ENCODE results near the gene CCNE1. TPM values are rescaled to one million over a fixed set of nuclear protein-coding genes. Genes with fewer than 3 reads are reported as not detected.

The CCNE1 gene
- total RNA-seq, 1 donor from 2014 or later, result 6.4 TPM

- TF ChIP-seq, protein P1, sequence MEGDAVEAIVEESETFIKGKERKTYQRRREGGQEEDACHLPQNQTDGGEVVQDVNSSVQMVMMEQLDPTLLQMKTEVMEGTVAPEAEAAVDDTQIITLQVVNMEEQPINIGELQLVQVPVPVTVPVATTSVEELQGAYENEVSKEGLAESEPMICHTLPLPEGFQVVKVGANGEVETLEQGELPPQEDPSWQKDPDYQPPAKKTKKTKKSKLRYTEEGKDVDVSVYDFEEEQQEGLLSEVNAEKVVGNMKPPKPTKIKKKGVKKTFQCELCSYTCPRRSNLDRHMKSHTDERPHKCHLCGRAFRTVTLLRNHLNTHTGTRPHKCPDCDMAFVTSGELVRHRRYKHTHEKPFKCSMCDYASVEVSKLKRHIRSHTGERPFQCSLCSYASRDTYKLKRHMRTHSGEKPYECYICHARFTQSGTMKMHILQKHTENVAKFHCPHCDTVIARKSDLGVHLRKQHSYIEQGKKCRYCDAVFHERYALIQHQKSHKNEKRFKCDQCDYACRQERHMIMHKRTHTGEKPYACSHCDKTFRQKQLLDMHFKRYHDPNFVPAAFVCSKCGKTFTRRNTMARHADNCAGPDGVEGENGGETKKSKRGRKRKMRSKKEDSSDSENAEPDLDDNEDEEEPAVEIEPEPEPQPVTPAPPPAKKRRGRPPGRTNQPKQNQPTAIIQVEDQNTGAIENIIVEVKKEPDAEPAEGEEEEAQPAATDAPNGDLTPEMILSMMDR (IDR thresholded peaks at IDR 0.05; ENCODE audit: partially characterized antibody, unreplicated experiment), result no peak
- peaks cover 2% of the 10 kb centered on the region for H3K4me1 Mint-ChIP-seq (ENCODE audit: low read depth, unreplicated experiment)
- H3K9me3 Mint-ChIP-seq (ENCODE audit: unreplicated experiment), result peaks cover 8% of the 10 kb centered on the region
- H3K4me3 Mint-ChIP-seq (ENCODE audit: unreplicated experiment), result no peak overlapping the region
- no peak overlapping the region for H3K27ac Mint-ChIP-seq (ENCODE audit: unreplicated experiment)
- no peak for DNase-seq
- no peaks in the 10 kb centered on the region for H3K36me3 Mint-ChIP-seq (ENCODE audit: unreplicated experiment)
- H3K27me3 Mint-ChIP-seq (ENCODE audit: unreplicated experiment), result peaks cover 7% of the 10 kb centered on the region
These were observed 44.6 kb upstream of the CCNE1 start for GRCh38 chr19:29767039-29767735.

DNA sequence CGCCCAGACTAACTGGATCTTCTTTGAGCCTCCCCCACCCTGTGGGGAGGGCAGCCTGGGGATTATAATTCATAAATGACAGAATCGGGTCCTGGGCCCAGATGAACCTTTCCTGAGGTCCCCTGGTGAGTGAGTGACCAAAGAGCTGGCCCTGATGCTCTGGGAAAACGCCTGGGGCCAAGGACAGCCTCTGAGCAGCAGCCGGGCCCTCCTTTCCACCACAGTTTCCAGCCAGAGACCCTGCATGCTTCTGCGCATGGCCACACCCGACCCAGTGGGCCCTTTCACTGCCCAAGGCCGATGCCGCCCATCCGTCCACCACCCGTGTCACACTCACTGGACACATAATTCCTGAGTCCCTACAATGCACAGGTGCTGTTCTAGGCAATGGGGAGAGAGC, 43.6 kb upstream of the CCNE1 start:
- H3K27ac Mint-ChIP-seq (ENCODE audit: unreplicated experiment), result no peak overlapping the region
- H3K9me3 Mint-ChIP-seq (ENCODE audit: unreplicated experiment), result peaks cover 8% of the 10 kb centered on the region
- H3K36me3 Mint-ChIP-seq (ENCODE audit: unreplicated experiment), result no peaks in the 10 kb centered on the region
- TF ChIP-seq, protein P1 (IDR thresholded peaks at IDR 0.05; ENCODE audit: partially characterized antibody, unreplicated experiment), result no peak
- H3K4me3 Mint-ChIP-seq (ENCODE audit: unreplicated experiment), result no peak overlapping the region
- DNase-seq, result no peak
- peaks cover 2% of the 10 kb centered on the region for H3K4me1 Mint-ChIP-seq (ENCODE audit: low read depth, unreplicated experiment)
- peaks cover 8% of the 10 kb centered on the region for H3K27me3 Mint-ChIP-seq (ENCODE audit: unreplicated experiment)

DNA sequence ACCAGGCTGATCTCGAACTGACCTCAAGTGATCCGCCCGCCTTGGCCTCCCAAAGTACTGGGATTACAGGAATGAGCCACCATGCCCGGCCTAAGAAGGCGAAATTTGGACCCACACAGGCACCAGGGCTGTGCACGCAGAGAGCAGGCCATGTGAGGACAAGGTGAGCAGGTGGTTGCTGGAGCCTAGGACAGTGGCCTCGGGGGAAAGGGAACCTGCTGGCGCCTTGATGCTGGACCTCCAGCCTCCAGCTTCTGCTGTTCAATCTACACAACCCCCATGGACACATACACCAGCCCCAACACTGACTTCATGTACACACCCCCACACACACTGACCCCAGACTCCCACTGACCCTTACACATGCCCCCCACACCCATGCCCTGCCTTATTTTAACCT, 41.8 kb upstream of the CCNE1 start:
- H3K27ac Mint-ChIP-seq (ENCODE audit: unreplicated experiment), result no peak overlapping the region
- DNase-seq, result no peak
- TF ChIP-seq, protein P1 (IDR thresholded peaks at IDR 0.05; ENCODE audit: partially characterized antibody, unreplicated experiment), result no peak
- H3K27me3 Mint-ChIP-seq (ENCODE audit: unreplicated experiment), result peaks cover 9% of the 10 kb centered on the region
- no peaks in the 10 kb centered on the region for H3K36me3 Mint-ChIP-seq (ENCODE audit: unreplicated experiment)
- H3K4me3 Mint-ChIP-seq (ENCODE audit: unreplicated experiment), result no peak overlapping the region
- peaks cover 3% of the 10 kb centered on the region for H3K9me3 Mint-ChIP-seq (ENCODE audit: unreplicated experiment)
- peaks cover 3% of the 10 kb centered on the region for H3K4me1 Mint-ChIP-seq (ENCODE audit: low read depth, unreplicated experiment)

GRCh38 chr19:29770648-29771047, 41.1 kb upstream of the CCNE1 start:
- no peak overlapping the region for H3K27ac Mint-ChIP-seq (ENCODE audit: unreplicated experiment)
- H3K36me3 Mint-ChIP-seq (ENCODE audit: unreplicated experiment), result no peaks in the 10 kb centered on the region
- no peak overlapping the region for H3K4me3 Mint-ChIP-seq (ENCODE audit: unreplicated experiment)
- H3K9me3 Mint-ChIP-seq (ENCODE audit: unreplicated experiment), result peaks cover 3% of the 10 kb centered on the region
- no peak for DNase-seq
- TF ChIP-seq, protein P1 (IDR thresholded peaks at IDR 0.05; ENCODE audit: partially characterized antibody, unreplicated experiment), result no peak
- peaks cover 6% of the 10 kb centered on the region for H3K4me1 Mint-ChIP-seq (ENCODE audit: low read depth, unreplicated experiment)
- H3K27me3 Mint-ChIP-seq (ENCODE audit: unreplicated experiment), result peaks cover 9% of the 10 kb centered on the region

GRCh38 chr19:29771708-29772414, 39.9 kb upstream of the CCNE1 start:
- Mint-ChIP-seq H3K9me3 (ENCODE audit: unreplicated experiment) (peaks cover 3% of the 10 kb centered on the region), H3K4me1 (ENCODE audit: low read depth, unreplicated experiment) (peaks cover 6% of the 10 kb centered on the region), H3K27ac (ENCODE audit: unreplicated experiment) (no peak overlapping the region), H3K4me3 (ENCODE audit: unreplicated experiment) (peak overlapping the region; percentile 40), H3K36me3 (ENCODE audit: unreplicated experiment) (no peaks in the 10 kb centered on the region), H3K27me3 (ENCODE audit: unreplicated experiment) (peaks cover 3% of the 10 kb centered on the region)
- TF ChIP-seq, protein P1 (IDR thresholded peaks at IDR 0.05; ENCODE audit: partially characterized antibody, unreplicated experiment), result peak; percentile 58
- peak; percentile 78 for DNase-seq

Measured in glutamatergic neuron (in vitro differentiated cells).